Measurements from ENCODE around the gene GAB2. TPM values are rescaled to one million over a fixed set of nuclear protein-coding genes. Genes with fewer than 3 reads are reported as not detected.

The GAB2 gene
- total RNA-seq, 1 experiment from 2014 or later, result 10.0 TPM

- Histone ChIP-seq H3K27me3 (ENCODE audit: control insufficient read depth, insufficient read depth, low read length) (no peaks in the 10 kb centered on the region), H3K4me1 (ENCODE audit: control insufficient read depth, insufficient read depth, low read length) (peaks cover 3% of the 10 kb centered on the region; the same call in 1 of the 2 replicates), H3K36me3 (ENCODE audit: control insufficient read depth, insufficient read depth, low read length) (no peaks in the 10 kb centered on the region), H3K4me3 (ENCODE audit: low read depth in 2 of 2, low read length in 2 of 2) (no peak overlapping the region), H3K9me3 (ENCODE audit: control insufficient read depth, insufficient read depth, low read depth, low read length) (no peaks in the 10 kb centered on the region), H3K27ac (ENCODE audit: low read length) (no peak overlapping the region)
- TF ChIP-seq POLR2AphosphoS5 (IDR thresholded peaks at IDR 0.05; ENCODE audit: low read depth, low read length), result no peak
- no peak for TF ChIP-seq TCF7L2 (IDR thresholded peaks at IDR 0.05; ENCODE audit: low read depth, low read length)
- TF ChIP-seq, protein P1, sequence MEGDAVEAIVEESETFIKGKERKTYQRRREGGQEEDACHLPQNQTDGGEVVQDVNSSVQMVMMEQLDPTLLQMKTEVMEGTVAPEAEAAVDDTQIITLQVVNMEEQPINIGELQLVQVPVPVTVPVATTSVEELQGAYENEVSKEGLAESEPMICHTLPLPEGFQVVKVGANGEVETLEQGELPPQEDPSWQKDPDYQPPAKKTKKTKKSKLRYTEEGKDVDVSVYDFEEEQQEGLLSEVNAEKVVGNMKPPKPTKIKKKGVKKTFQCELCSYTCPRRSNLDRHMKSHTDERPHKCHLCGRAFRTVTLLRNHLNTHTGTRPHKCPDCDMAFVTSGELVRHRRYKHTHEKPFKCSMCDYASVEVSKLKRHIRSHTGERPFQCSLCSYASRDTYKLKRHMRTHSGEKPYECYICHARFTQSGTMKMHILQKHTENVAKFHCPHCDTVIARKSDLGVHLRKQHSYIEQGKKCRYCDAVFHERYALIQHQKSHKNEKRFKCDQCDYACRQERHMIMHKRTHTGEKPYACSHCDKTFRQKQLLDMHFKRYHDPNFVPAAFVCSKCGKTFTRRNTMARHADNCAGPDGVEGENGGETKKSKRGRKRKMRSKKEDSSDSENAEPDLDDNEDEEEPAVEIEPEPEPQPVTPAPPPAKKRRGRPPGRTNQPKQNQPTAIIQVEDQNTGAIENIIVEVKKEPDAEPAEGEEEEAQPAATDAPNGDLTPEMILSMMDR (IDR thresholded peaks at IDR 0.05), result no peak
- TF ChIP-seq SIN3A (IDR thresholded peaks at IDR 0.05; ENCODE audit: borderline replicate concordance, insufficient read depth, low read depth, low read length), result no peak
- TF ChIP-seq, protein P2, sequence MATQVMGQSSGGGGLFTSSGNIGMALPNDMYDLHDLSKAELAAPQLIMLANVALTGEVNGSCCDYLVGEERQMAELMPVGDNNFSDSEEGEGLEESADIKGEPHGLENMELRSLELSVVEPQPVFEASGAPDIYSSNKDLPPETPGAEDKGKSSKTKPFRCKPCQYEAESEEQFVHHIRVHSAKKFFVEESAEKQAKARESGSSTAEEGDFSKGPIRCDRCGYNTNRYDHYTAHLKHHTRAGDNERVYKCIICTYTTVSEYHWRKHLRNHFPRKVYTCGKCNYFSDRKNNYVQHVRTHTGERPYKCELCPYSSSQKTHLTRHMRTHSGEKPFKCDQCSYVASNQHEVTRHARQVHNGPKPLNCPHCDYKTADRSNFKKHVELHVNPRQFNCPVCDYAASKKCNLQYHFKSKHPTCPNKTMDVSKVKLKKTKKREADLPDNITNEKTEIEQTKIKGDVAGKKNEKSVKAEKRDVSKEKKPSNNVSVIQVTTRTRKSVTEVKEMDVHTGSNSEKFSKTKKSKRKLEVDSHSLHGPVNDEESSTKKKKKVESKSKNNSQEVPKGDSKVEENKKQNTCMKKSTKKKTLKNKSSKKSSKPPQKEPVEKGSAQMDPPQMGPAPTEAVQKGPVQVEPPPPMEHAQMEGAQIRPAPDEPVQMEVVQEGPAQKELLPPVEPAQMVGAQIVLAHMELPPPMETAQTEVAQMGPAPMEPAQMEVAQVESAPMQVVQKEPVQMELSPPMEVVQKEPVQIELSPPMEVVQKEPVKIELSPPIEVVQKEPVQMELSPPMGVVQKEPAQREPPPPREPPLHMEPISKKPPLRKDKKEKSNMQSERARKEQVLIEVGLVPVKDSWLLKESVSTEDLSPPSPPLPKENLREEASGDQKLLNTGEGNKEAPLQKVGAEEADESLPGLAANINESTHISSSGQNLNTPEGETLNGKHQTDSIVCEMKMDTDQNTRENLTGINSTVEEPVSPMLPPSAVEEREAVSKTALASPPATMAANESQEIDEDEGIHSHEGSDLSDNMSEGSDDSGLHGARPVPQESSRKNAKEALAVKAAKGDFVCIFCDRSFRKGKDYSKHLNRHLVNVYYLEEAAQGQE (IDR thresholded peaks at IDR 0.05; ENCODE audit: insufficient read depth in 1 of 2, low read depth in 2 of 2, low read length in 1 of 2), result no peak
- POLR2A ChIA-PET, result no interaction called here
- intact Hi-C loops (cut with micrococcal nuclease; ENCODE audit: unreplicated experiment) (no loop called here), in situ Hi-C loops (cut with HindIII; ENCODE audit: low pct_unique_long_range_greater_than_20kb, low sequenced_read_pairs) (no loop called here)
- no TSS peak for BruUV-seq (replicated peaks)
- CTCF ChIA-PET, result interaction anchor here (0.5 kb wide), 1 partner anchor 109 kb away, joined by 3 read pairs; no protein-coding TSS in a partner anchor
- DNase-seq (ENCODE audit: low read depth, low spot score), result no peak
- no peak for ATAC-seq
Measured at GRCh38 chr11:78300108-78300839, 117.3 kb downstream of the GAB2 start.

- ChIA-PET POLR2A (interaction anchor here (0.6 kb wide), 1 partner anchor 736 kb away, joined by 5 read pairs; no protein-coding TSS in a partner anchor), CTCF (no interaction called here)
- Histone ChIP-seq H3K4me3 (ENCODE audit: low read depth in 2 of 2, low read length in 2 of 2) (no peak overlapping the region), H3K36me3 (ENCODE audit: control insufficient read depth, insufficient read depth, low read length) (no peaks in the 10 kb centered on the region), H3K27ac (ENCODE audit: low read length) (no peak overlapping the region), H3K9me3 (ENCODE audit: control insufficient read depth, insufficient read depth, low read depth, low read length) (no peaks in the 10 kb centered on the region), H3K27me3 (ENCODE audit: control insufficient read depth, insufficient read depth, low read length) (no peaks in the 10 kb centered on the region), H3K4me1 (ENCODE audit: control insufficient read depth, insufficient read depth, low read length) (peaks cover 3% of the 10 kb centered on the region; the same call in 1 of the 2 replicates)
- BruUV-seq (replicated peaks), result no TSS peak
- intact Hi-C loops (cut with micrococcal nuclease; ENCODE audit: unreplicated experiment), result no loop called here
- TF ChIP-seq, protein P2 (IDR thresholded peaks at IDR 0.05; ENCODE audit: insufficient read depth in 1 of 2, low read depth in 2 of 2, low read length in 1 of 2), result no peak
- TF ChIP-seq SIN3A (IDR thresholded peaks at IDR 0.05; ENCODE audit: borderline replicate concordance, insufficient read depth, low read depth, low read length), result no peak
- TF ChIP-seq, protein P1 (IDR thresholded peaks at IDR 0.05), result no peak
- no peak for TF ChIP-seq POLR2AphosphoS5 (IDR thresholded peaks at IDR 0.05; ENCODE audit: low read depth, low read length)
- TF ChIP-seq TCF7L2 (IDR thresholded peaks at IDR 0.05; ENCODE audit: low read depth, low read length), result no peak
- in situ Hi-C loops (cut with HindIII; ENCODE audit: low pct_unique_long_range_greater_than_20kb, low sequenced_read_pairs), result no loop called here
- ATAC-seq (no peak), DNase-seq (ENCODE audit: low read depth, low spot score) (no peak)
Measured at GRCh38 chr11:78299000-78299710, 118.5 kb downstream of the GAB2 start.
